GM21390 (cell line): Measurements from ENCODE around the gene CDH18.

Source experiments
- ATAC-seq: cut with Tn5 transposase; IDR thresholded peaks from one replicate; pipeline ENCODE4 v1.9.1; 2021; ENCODE audit not compliant: unreplicated experiment

CDH18 gene

DNA sequence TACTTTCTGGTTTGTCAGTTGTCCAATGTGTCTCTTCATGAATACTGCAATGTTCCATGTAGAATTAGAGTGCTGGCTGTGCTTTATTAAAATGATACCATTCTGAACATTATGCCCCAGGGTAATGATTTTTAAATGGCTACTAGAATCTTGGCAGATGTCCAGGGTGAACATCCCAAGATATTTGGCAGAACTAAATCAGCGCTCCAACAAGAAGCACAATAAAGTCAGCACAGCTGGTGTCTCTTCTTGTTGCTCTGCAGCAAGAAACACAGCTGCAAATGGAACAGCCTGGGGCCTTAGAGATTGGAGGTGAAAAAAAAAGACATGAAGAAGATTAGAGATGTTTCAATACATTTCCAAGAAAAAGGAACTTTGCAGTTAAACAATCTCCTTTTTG, 248.3 kb downstream of the CDH18 start:
- ATAC-seq, result no peak

DNA sequence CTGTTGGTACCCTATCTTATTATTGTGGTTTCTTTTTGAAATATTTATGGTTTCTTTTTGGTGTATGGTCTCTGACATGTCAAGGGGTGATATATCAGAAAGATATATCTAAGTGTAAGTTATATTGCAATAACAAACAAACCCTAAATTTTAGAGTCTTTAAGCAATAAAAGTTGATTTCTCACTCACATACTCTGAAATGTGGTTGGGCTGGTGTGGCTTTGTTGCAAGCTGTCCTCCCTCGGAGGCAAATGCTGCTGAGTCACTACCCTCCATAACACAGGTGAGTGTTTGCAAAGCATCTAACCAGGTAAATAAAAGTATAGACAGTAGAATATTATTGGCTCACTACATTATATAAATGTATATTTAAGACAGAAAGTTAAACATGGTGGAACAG, 253.2 kb downstream of the CDH18 start:
- no peak for ATAC-seq

DNA sequence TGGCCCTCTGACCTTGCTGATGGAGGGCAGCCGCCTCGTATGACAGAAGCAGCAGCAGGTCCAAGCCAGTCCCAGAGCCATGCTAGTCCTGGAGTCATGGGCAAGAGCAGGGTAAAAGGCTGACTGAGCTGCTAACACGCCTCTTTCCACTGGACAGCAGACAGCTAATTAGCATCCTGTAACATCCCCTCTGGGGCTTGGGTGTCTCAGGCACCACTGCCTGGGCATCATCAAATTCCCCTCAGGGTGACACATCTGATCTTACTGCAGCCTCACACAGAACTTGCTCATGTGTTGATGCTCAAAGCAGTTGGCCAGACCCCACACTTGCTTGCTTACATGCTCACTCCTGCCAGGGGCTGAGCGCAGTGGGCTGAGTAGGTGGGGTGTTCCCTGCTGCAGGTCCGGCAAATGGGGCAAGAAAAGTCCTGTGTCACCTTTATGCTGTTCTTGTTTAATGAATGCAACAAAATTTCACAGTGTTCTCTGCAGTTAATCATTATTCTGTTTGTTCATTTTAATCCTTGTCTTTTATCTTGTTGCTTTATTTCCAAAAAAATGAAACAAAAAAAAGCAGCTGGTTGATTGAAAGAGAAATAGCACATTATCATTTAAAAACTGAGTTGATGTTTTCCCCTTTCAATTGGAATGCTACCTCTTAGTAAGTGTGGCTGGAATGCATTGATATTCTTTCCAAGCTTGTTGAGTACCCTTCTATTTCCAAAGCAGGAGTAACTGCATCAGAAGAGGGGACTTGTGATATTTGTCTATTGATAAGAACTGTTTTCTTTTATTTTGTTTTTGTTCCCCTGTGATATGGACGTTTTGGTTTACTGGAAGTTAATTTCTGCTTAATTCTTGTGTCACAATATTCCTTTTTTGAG, 254.1 kb downstream of the CDH18 start:
- no peak for ATAC-seq

DNA sequence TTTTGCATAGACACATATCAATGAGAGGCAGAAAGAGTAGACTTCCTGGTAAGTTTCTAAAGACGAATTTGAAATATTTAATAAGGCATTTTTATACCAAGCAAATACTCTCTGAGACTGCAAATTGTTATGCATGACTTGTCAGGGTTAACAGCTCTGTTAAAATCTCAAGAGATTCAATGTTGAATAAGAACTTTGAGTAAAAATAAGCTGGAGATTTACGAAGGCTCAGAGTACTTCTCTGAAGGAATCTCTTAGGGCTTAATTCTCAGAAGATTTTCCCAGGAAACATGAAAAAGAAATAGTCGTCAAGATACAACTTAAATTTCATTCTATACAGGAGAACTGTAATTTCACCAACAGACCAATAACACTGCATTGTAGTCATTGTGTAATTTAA, 259.4 kb downstream of the CDH18 start:
- ATAC-seq, result no peak

DNA sequence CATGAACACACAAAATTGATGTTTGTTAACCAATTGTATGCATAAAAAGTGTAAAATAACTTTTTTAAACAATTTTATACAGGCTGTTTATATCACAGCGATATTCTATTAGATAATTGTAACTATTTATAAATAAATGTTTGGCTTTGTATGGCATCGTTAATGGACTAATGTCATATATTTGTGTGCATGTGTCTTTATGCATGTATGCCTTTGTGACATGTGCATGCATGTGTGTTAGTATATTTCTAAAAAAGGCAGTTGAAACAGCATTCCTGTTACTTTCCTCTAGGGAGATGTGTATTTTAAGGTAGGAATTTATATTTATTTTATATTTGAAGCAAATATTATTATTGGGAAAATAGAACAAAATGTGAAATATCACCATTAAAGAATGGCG, 268.9 kb downstream of the CDH18 start:
- ATAC-seq, result no peak

DNA sequence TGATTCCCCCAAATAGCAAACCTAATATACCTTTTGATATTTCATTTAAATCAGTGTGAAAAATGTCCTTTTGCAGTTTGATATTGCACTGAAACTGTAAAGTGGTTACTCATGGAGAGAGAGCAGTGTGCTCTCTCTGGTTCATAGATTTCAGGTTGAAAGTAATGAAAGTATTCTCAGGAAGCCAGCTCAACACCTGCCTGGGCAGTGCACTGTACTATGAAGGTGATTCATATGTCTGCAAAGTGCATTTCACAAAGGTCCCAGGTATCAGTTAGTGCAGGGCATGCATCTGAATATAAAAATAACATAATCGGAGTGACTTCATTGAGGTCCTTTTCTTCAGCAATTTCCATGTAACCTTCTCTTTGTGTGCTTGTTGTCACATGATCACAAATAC, 274.3 kb downstream of the CDH18 start:
- no peak for ATAC-seq

DNA sequence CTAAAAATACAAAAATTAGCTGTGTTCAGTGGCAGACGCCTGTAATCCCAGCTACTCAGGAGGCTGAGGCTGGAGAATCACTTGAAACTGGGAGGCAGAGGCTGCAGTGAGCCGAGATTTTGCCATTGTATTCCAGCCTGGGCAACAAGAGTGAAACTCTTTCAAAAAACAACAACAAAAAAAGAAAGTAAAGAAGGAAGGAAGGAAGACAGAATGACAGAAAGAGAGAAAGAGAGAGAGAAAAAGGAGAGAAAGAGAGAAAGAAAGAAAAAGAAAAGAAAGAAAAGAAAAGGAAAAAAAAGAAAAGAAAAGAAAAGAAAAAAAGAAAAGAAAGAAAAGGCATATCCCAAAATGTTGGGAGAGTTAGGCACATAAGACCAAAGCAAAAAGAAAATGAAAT, 278.6 kb downstream of the CDH18 start:
- no peak for ATAC-seq

DNA sequence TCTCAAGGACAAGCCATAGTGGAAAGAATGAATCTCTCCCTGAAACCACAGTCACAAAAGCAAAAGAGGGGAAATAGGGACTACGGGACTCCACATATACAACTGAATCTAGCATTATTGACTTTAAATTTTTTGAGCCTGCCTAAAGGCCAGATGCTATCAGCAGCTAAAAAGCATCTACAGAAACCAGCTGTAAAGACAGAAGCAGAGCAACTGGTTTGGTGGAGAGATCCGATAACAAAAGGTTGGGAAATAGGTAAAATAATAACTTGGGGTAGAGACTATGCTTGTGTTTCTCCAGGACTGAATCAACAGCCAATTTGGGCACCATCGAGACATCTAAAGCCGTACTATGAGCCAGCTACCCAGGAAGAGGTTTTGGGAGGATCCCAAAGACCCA, 281.2 kb downstream of the CDH18 start:
- no peak for ATAC-seq

DNA sequence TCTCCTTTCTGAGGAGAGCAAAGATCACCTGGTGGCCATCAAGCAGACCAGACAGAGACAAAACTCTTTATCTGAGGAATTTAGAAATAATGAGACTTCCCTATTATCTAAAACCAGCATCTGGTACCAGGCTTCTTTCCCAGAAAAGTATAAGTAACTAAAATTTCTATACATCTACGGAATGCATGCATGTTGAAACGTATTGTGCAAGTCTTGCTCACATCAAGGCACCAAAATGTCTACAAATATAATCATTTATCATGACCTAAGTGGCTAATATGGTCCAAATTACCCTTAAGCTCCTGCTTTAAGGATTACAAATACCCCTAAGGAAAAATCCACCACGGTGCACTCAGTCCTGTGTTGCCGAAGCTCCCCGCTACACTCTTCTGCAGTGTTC, 286.3 kb downstream of the CDH18 start:
- no peak for ATAC-seq

DNA sequence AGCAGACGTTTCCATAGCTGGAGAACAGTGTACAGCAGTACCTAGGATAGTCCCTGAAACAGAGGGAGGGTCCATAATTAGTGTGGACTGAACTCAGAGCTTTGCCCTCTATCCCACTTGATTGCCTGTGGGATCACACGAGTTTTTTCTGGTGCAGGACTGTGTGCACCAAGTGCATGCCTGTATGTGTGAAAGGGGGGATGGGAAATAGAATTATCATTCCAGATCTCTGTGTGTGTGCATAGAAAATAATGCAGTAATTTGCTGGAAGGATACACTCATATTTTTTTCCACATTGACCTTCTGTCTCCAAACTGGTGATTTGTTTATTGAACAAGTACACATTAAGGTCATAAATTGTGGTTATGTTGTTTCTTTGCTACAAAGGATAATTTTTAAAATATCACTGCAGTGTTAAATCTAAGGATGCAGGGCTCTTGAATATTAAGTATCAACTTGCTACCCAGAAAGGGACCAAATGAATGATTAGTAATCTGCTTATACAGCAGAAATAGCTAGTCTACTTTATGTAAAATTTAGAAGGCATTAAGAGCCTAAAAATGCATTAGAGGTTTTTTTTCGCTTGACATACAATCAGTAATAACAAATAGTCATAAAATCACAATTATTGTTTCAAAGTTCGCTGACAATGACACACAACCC, 292.9 kb downstream of the CDH18 start:
- no peak for ATAC-seq

DNA sequence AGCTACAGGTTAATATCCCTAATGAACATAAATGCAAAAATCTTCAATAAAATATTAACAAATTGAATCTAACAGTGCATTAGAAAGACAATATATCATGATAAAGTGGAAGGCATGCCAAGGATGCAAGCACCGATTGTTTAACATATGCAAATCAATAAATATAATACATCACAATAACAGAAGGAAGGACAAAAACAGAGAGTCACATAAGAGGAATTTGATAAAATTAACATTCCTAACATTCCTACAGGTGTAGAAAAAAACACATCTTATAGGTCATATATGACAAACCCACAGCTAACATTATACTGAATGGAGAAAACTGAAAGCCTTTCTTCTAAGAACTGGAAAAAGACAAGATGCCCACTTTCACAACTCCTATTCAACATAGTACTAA, 297.0 kb downstream of the CDH18 start:
- ATAC-seq, result no peak

DNA sequence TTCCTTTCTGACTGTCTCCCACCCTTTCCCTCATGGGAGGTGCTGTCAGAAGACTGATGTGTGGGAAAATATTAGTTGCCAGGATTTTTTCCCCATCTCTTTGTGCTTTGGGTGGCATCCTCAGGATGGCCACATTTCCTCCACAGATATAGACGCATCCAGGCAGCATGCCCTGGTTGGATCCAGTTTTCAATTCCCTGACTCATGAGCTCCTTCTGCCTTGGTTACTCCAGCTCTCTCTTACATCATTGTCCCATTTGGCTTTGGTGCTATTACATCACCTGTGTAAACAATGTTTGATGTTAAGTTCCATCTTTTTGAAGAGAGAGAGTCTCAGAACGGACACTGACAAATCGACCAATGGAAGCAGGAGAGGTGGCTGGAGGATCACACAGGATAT, 302.5 kb downstream of the CDH18 start:
- no peak for ATAC-seq

DNA sequence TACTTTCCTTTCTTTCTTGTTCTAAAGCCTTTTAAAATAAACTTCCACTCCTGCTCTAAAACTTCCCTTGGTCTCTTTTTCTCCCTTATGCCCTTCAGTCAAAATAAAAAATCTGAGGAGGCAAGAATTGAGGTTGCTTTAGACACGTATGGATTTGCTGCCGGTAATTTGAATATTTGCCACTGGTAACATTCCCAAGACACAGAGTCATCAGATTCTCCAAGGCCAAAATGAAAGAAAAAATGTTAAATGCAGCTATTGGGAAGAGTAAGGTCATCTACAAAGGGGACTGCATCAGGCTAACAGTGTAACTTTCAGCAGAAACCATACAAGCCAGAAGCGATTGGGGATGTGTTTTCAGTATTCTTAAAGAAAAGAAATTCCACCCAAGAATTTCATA, 311.1 kb downstream of the CDH18 start:
- no peak for ATAC-seq

DNA sequence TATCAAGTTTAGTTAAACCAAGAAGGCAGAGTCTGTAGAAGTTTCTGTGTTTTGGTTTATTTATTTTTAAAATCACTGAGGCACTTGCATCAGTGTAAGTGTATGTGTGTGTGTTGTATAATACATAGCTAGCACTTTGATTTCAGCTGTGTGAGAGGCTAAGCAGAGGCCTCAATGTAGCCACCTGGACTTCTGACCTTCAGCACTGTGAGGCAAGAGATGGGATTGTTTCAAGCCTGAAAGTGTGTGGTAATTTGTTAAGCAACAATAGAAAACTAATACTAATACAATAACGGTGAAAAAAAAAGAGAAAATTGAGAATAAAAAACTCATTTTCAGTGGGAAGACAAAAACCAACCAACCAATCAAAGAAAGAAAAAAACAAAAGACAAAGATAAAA, 327.3 kb downstream of the CDH18 start:
- no peak for ATAC-seq

DNA sequence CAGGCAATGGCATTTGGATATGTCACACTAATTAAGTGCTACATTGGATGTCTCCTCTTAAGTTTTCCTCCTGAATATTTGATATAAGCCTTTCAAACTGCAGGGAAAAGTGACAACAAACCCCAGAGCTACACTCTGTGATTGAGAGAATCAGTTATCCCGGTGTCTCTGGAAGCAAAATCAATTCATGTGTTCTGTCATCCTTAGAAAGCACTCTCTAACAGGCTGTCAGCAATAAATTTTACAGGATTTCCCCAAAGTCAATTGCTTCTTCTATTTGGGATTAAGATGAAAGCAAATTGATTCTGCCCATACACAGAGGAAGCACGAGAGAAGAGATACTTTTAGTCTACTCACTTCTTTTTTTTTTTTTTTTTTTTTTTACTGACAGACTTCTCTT, 332.4 kb downstream of the CDH18 start:
- no peak for ATAC-seq

DNA sequence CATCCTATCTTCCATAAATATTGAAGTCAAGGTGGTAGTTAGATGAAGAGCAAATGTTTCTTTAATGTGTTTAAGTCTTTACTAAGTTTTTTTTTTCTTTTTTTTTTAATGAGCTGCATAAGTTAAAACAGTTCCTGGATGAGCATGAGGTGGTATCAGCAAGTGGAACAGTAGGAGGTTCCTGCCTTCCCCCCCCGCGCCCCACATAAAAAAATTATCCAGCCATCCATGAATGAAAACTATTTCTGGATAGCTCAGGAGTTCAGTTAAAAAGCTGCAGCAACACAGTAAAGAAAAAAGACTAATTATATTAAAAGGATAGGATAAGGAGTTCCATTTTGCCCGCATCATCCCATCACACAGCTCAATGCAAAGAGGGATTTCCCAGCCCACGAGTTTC, 349.5 kb downstream of the CDH18 start:
- no peak for ATAC-seq

DNA sequence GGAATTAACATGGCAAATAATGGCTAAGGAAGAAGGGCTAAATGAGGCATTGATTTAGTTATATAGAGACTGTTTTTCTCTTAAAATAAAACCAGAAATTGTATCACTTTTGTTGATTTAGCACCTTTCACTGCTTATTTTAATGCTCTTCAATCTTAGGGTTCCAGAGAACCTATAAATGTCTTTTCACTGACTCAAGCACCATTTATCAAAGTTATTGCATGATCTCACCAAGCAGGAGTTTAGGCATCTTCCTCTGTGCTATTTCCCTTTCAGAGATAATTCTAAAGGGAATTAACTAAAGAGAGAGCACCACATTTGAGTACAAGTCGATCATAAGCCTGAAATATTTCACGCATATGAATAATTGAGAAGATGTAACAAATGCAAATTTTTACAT, 357.1 kb downstream of the CDH18 start:
- no peak for ATAC-seq

DNA sequence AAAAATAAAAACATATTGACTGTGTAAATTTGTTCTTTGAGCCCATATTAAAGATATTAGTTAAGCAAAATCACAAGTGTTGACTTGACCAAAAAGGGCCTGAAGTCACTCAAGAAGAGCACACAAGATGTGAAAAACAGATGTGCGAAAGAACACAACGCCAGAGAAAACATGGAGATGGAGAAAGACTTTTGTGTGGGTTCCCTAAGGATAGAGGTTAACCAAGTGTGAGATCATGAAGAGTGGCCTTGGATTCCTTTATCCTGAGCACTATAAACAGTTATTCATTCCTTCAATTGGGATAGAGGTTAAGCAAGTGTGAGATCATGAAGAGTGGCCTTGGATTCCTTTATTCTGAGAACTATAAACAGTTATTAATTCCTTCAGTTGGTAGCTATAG, 361.8 kb downstream of the CDH18 start:
- ATAC-seq, result no peak

DNA sequence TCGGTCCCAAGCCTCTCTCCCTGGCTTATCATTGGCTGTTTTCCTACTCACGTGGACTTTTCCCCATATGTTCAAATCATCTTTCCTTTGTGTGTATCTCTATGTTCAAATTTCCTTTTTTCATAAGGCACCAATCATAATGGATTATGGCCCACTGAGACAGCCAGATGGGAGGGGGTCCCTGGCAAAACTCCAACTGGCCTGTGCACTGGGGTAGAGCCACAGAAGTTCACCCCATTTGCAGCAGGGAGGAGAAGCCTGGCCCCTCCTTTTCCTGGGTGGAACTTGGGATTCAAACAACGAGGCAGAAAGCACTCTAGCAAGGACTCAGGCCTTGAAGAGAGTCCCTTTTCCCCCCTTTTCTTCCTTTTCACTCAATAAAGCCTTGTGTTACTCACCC, 362.4 kb downstream of the CDH18 start:
- no peak for ATAC-seq

DNA sequence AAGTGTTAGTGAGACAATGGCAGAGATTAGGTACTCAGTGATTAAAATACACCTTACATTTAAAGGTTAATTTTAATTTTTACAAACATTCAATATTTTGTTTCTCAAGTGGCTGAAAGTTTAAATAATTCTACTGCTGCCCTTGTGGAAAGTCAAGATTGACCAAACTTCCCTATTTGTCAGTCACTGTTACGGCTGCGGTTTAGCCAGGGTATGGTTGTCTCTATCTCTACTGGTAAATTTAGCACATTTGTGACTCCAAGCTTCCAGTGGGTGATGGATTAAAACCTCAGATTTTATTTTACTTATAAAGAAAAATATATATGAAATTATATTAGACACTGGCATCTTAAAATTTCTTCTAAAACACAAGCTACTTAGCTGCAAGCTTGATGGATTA, 368.4 kb downstream of the CDH18 start:
- no peak for ATAC-seq

DNA sequence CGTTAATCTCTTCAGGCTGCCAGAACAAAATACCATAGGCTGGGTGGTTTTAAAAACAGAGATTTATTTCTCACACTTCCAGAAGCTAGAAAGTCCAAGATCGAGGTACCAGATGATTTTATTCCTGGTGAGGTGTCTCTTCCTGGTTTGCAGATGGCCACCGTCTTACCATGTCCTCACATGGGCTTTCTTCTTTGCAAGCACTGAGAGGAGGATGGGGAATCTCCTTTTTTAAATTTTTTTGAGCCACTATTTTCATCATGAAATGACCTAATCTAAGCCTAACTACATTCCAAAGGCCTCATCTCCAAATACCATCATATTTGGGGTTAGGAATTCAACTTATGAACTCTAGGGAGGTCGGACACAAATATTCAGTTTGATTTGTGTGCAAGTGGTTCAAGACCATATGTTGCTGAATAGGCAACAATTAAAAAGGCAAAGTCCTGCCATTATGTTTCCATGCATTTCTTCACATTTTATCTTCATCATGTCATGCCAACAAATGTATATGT, 371.2 kb downstream of the CDH18 start:
- no peak for ATAC-seq

DNA sequence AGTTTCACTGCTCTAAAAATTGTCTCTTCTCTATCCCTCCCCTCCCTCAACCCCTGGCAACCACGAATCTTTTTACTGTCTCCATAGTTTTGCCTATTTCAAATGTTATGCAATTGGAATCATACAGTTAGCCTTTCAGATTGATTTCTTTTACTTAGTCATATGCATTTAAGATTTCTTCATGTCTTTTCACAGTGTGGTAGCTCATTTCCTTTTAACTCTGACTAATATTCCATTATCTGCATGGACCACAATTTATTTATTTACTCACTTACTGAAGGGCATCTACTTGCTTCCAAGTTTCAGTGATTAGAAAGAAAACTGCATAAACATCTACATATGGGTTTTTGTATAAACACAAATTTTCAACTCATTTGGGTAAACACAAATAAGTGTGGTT, 372.3 kb downstream of the CDH18 start:
- no peak for ATAC-seq

DNA sequence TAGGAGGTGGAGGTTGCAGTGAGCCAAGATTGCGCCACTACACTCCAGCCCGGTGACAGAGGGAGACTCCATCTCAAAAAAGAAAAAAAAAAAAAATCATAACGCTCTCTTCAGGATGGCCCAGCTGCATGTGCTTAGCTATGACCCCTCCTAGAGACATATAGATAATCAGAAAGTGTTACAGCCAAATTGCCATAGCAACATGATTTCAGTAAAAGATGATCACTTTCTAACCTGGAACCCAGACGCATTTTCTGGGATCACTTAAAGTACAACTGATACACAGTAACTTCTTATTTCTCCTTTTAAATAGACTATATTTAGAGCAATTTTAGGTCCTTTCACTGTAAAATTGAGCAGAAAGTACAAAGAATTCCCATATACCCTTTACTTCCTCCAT, 372.9 kb downstream of the CDH18 start:
- no peak for ATAC-seq
